Stimulated activated effector memory CD8-positive, alpha-beta T cell treated with anti-CD3 and anti-CD28 coated beads, Interleukin-12 subunit alpha, Interleukin-12 subunit beta, amount 100 ng/mL, for 72 hours (primary cell): ENCODE data around the gene FRMPD2.
"Not testable (repeated sequence)": the region's sequence is repeated elsewhere in the genome, so short reads cannot be mapped to it uniquely, and the experiment has no call there.

ENCODE experiments used
- ATAC-seq: fragments of 150-1000 bp; cut with Tn5 transposase; 2 replicates; pipeline ENCODE4 v1.10.0; 2021
- DNase-seq, 2 donors: peaks; one replicate each; pipeline ENCODE4 v3.0.0; 2021 to 2022; ENCODE audit warnings: low spot score in 2 of 2
- H3K27ac Mint-ChIP-seq: one replicate; pipeline ENCODE4 v1.8.0; 2022; ENCODE audit warnings: mild to moderate bottlenecking, mixed read lengths
- H3K36me3 Mint-ChIP-seq: one replicate; pipeline ENCODE4 v1.8.0; 2022; ENCODE audit warnings: mild to moderate bottlenecking, mixed read lengths
- H3K4me1 Mint-ChIP-seq: one replicate; pipeline ENCODE4 v1.8.0; 2022; ENCODE audit warnings: mixed read lengths
- H3K4me3 Mint-ChIP-seq: one replicate; pipeline ENCODE4 v1.8.0; 2022; ENCODE audit warnings: mild to moderate bottlenecking, mixed read lengths
- H3K9me3 Mint-ChIP-seq: one replicate; pipeline ENCODE4 v1.8.0; 2022; ENCODE audit warnings: mixed read lengths

The FRMPD2 gene

DNA sequence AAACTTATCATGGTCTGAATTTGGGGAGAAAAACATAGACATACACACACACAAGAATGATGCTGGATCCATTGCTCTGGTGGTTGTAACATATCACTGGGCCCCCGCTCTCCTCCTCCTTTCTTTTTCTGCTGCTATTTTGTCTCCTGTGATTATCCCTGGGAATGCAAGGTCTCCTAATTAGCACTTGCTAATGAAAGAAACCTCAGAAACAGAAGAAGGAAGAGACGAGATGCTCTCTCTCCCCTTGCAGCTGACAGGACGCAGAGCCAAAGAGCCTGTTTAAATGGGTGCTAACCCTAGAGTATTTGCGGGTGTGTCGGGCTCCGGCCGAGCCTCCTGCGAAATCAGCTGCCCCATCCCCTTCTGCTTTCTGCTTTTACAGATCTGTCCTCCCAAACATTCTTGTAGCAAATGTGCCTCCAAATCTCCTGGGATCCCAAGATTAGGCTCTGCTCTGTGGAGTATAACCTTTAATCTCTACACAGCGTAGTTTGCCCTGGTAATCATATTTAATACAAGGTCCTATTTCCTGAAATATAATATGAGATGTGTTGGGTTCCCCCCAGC, 81.5 kb downstream of the FRMPD2 start:
- H3K36me3 Mint-ChIP-seq: no peaks in the 10 kb centered on the region
- no peak overlapping the region for H3K27ac Mint-ChIP-seq
- DNase-seq (no peak), ATAC-seq (no peak)
- no peaks in the 10 kb centered on the region for H3K4me1 Mint-ChIP-seq
- no peaks in the 10 kb centered on the region for H3K9me3 Mint-ChIP-seq
- no peak overlapping the region for H3K4me3 Mint-ChIP-seq

GRCh38 chr10:48187713-48188485, 86.6 kb downstream of the FRMPD2 start:
- H3K27ac Mint-ChIP-seq: no peak overlapping the region
- no peak overlapping the region for H3K4me3 Mint-ChIP-seq
- no peaks in the 10 kb centered on the region for H3K36me3 Mint-ChIP-seq
- no peaks in the 10 kb centered on the region for H3K4me1 Mint-ChIP-seq
- ATAC-seq (peak; percentile 4), DNase-seq (no peak)
- no peaks in the 10 kb centered on the region for H3K9me3 Mint-ChIP-seq

DNA sequence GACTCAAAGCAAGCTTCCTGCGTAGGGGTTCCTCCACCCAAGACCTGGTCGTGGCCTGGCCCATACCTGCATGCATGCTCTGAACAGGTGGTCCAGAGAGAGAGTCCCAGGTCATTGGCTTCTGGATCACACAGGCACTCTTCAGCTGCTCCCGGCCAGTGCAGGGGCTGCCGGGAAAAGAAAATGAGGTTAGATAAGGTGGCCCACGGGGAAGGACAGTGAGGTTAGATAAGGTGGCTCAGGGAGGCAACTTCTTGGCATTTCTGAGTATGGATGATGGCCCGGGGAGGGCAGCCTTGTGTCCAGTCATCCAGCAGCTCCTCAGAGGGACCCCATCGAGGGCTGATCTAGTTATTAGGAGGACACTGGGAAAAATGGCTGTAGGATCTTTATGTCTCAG, 87.4 kb downstream of the FRMPD2 start:
- Mint-ChIP-seq H3K9me3 (no peaks in the 10 kb centered on the region), H3K27ac (no peak overlapping the region), H3K4me3 (no peak overlapping the region), H3K4me1 (no peaks in the 10 kb centered on the region), H3K36me3 (no peaks in the 10 kb centered on the region)
- ATAC-seq (no peak), DNase-seq (no peak)

GRCh38 chr10:48186264-48186804, 88.2 kb downstream of the FRMPD2 start:
- H3K4me1 Mint-ChIP-seq, H3K9me3 Mint-ChIP-seq, H3K4me3 Mint-ChIP-seq, H3K36me3 Mint-ChIP-seq, H3K27ac Mint-ChIP-seq, ATAC-seq, DNase-seq: not testable (repeated sequence)

DNA sequence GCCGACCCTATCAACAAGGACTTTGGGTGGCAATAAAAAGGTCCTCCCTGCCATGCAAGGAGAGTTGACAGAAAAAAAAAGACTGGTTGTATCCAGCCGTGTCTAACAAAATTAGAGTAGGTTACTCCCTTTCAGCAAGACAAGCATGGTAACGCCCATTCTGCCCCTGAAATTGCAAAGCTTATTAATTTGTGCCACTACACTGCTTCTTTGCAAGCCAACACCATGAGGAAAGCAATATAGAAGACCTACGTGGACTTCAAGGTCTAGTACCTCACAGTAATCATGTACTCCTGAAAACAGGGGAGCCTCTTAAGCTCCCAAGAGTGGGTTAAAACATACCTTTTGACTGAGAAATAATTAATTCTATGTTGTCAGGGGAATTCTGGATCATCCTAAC, 90.3 kb downstream of the FRMPD2 start:
- Mint-ChIP-seq H3K27ac (no peak overlapping the region), H3K4me3 (no peak overlapping the region), H3K36me3 (no peaks in the 10 kb centered on the region), H3K4me1 (no peaks in the 10 kb centered on the region), H3K9me3 (no peaks in the 10 kb centered on the region)
- ATAC-seq (no peak), DNase-seq (no peak)

DNA sequence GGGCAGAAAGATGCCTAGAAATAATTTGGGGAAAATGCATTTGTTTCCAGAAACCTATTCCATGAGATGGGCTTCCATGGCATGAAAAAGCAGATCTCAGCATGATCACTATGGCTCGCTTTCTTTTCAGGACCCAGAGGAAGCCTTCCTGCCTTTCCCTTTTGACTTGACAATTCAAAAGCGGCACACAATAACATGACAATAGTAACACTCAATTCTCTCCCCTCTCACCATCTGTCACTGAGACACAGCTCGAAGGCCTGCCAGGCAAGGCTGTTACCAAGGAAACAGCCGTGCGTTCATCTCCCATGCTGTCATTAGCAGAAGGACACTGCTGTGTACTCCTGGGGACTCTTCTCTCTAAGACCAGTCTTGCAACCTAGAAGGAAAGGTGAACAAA, 101.8 kb downstream of the FRMPD2 start:
- not testable (repeated sequence) for H3K36me3 Mint-ChIP-seq, DNase-seq, ATAC-seq, H3K27ac Mint-ChIP-seq, H3K4me1 Mint-ChIP-seq, H3K4me3 Mint-ChIP-seq, H3K9me3 Mint-ChIP-seq

DNA sequence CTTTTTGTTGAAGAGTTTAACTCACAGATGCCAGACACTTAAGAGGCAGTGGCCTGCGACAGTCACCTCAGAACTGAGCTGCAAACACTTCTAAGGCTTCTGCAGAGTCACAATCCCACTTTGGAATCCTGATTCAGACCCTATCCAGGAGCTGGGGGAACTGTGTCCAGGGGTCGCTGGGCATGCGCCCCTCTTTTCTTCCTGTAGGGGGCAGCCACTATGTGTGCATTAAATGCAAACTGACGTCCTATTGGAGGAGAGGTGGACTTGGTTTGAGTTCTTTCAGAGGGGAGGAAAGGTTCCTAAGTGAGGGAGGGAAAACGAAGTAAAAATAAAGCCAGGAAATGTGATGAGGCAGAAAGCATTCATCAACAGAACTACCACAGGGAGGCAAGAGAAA, 113.8 kb downstream of the FRMPD2 start:
- H3K4me3 Mint-ChIP-seq, ATAC-seq, H3K4me1 Mint-ChIP-seq, H3K27ac Mint-ChIP-seq, H3K36me3 Mint-ChIP-seq, H3K9me3 Mint-ChIP-seq, DNase-seq: not testable (repeated sequence)

GRCh38 chr10:48160163-48160562, 114.3 kb downstream of the FRMPD2 start:
- H3K36me3 Mint-ChIP-seq, DNase-seq, H3K4me1 Mint-ChIP-seq, H3K27ac Mint-ChIP-seq, H3K9me3 Mint-ChIP-seq, H3K4me3 Mint-ChIP-seq, ATAC-seq: not testable (repeated sequence)

DNA sequence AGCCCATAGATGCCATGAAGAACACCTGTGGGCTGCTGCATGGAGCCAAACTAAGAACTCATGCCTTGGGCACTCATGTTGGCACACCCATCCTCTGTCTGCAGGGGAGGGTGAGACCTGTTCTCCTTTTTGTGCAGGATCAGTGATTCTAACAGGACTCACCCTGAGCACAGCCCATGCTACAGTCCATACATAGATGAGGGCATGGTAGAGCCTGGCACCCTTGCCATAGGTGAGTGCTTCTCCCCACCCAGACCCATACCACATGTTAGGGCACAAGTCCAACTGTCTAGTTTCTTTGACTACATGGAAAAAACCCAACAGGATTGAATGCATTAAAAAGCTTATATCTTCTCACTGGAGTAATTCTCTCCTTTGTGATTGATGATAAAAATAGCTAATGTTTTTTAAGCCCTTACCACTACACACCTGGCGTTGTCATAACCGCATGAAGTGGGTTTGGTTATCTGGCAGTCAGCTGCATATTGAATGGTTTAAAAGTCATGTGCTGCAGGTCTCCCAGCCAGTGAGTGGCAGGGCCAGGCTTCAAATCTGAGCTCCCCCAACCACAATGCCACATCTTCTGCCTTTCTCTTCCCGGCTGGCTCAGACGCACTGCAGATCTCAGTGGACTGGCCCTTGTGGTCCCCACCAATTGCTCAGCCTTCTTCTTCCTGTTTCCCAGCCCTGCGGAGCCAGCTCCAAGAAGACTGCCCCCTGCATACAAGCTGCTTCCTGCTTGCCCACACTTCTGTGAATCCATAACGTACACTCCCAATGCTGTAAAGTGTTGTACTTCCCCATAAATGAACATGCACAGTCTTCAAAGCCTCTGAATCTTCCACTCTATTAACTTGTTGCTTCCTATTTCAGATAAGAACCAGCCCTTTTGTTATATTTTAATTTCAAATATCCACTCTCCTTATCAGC, 120.0 kb downstream of the FRMPD2 start:
- not testable (repeated sequence) for H3K4me1 Mint-ChIP-seq, DNase-seq, ATAC-seq, H3K27ac Mint-ChIP-seq, H3K4me3 Mint-ChIP-seq, H3K36me3 Mint-ChIP-seq, H3K9me3 Mint-ChIP-seq

GRCh38 chr10:48147643-48148042, 126.9 kb downstream of the FRMPD2 start:
- ATAC-seq, H3K4me3 Mint-ChIP-seq, H3K36me3 Mint-ChIP-seq, H3K27ac Mint-ChIP-seq, DNase-seq, H3K4me1 Mint-ChIP-seq, H3K9me3 Mint-ChIP-seq: not testable (repeated sequence)

DNA sequence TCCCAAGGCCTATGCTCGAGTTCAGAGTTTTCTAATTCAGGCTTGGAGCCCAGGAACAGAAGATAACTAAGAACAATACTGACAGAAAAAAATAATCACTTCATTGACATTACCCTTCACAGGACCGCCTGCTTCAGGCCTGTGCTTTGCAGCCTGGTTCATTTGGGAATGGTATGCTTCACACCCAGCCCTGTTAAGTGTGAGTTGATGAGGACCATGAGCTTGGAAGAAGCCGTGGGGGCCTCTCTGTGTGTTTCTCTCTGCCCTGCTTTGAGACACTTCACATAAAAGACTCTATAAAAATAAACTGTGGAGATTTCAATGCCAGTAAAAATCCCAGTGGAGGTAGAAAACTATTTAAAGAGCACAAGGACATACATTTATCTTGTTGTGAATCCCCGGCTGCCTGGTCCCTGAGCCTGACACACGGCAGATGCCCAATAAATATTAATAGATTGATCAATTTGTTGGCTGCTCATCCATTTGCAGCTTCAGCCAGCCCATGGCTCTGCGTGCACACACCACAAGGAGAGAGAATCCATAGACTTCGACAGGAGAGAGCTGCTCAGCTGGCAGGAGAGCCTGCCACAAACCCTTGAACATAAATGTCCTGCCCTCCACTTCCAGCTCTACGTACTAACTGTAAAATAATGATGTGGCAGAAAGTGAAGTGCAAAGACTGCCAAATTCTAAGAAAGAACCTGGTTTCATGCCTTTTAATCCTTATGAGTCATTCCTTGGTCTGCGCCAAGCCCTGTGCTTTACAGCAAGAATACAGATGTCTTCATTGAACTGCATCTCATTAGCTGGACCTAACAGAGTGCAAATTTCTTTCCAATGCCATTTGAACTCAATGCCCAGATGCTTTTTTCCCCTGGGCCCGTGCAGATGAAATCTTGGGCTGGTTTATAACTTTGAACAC, 130.5 kb downstream of the FRMPD2 start:
- not testable (repeated sequence) for H3K9me3 Mint-ChIP-seq, H3K4me3 Mint-ChIP-seq, DNase-seq, H3K36me3 Mint-ChIP-seq, H3K4me1 Mint-ChIP-seq, H3K27ac Mint-ChIP-seq
- peak; percentile 31 for ATAC-seq

DNA sequence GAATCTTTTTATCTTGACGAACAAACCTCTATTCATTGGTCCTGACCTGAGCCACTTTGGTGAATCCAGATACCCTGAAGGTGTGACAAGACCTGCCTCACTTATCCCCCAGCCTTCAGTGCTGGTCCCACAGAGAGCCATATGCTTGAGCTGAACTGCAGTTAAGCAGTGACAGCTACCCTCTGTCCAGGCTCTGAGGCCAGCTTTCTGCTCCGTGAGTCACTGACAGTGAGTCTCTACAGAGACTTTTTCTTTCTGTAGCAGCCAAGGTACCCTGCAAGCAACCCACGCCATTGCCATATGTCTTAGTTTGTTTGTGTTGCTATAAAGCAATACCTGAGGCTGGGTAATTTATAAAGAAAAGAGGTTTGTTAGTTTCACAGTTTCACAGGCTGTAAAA, 133.5 kb downstream of the FRMPD2 start:
- not testable (repeated sequence) for H3K4me1 Mint-ChIP-seq, H3K36me3 Mint-ChIP-seq, ATAC-seq

DNA sequence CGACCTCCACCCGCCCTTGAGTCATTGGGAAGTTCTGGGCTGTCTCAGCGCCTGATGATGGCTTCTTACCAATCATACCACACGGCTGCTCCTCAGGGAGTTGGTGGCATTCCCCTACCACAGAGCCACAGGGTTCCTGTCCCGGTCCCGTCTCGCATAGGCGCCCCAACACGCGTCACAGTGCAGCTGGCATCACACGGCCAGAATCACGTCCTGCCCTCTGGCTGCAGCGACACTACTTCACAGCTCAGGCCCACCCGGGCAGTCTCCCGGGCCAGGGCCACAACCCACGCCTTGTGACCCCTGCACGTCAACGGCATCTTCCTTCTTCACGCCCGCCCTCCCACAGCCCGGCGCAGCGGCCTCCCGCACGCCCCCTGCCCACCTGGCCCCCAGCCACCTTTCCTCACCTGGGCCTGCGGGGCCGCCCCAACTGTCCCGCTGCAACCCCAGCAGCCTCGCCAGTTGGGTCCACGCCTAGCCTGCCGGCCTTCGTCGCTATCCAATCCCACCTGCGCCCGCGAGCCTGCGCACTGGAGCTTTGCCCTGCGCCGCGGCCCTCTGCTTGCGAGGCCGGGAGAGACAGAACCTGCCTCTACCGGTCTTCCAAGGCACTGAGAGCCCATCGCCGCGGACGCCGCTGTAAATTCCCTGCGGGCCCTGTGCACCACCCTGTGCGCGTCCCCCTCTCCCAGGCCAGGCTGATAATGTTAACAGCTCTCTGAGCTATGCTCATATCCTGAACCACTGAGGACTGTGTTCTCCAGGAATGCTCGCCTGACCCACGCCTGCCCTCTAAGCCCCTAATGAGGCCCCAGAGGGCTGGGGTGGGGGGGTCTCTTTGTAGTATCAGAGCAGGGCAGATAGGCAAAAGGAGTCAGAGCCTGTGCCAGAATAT, 134.3 kb downstream of the FRMPD2 start:
- not testable (repeated sequence) for H3K9me3 Mint-ChIP-seq, DNase-seq, H3K27ac Mint-ChIP-seq, H3K4me1 Mint-ChIP-seq, H3K36me3 Mint-ChIP-seq, H3K4me3 Mint-ChIP-seq
- peak; percentile 40 for ATAC-seq

More for the DNA sequence above, 133.5 kb downstream of the FRMPD2 start:
- not testable (repeated sequence) for H3K27ac Mint-ChIP-seq, H3K4me3 Mint-ChIP-seq, DNase-seq, H3K9me3 Mint-ChIP-seq

GRCh38 chr10:48128954-48129353, 145.5 kb downstream of the FRMPD2 start:
- H3K27ac Mint-ChIP-seq, DNase-seq, ATAC-seq, H3K4me3 Mint-ChIP-seq, H3K4me1 Mint-ChIP-seq, H3K36me3 Mint-ChIP-seq, H3K9me3 Mint-ChIP-seq: not testable (repeated sequence)
